PC-3 (cell line): ENCODE measurements around the gene RNF183.

Experiments used
- CTCF ChIP-seq: fragments of 300-600 bp; sonication (generic); conservative IDR thresholded peaks from 2 replicates; pipeline ENCODE4 v1.5.1; 2017; ENCODE audit warnings: antibody characterized with exemption, low read depth, mild to moderate bottlenecking, low read length
- EZH2 ChIP-seq: fragments of 300-600 bp; sonication (generic); IDR thresholded peaks from one replicate; pipeline ENCODE4 v1.6.1; 2017; ENCODE audit warnings: antibody characterized with exemption, mild to moderate bottlenecking, low read length; ENCODE audit not compliant: unreplicated experiment
- EZH2phosphoT487 ChIP-seq: fragments of 300-600 bp; sonication (generic); IDR thresholded peaks from 2 replicates; pipeline ENCODE4 v1.6.1; 2018; ENCODE audit warnings: mild to moderate bottlenecking, antibody characterized with exemption, low read length, borderline replicate concordance

- no peak for TF ChIP-seq CTCF
- TF ChIP-seq EZH2, result no peak
- no peak for TF ChIP-seq EZH2phosphoT487
Observed at GRCh38 chr9:113311961-113312360, 8.8 kb upstream of the RNF183 start.
